A673 (cell line): ENCODE measurements around the gene RELN. TPM values are rescaled to one million over a fixed set of nuclear protein-coding genes. Genes with fewer than 3 reads are reported as not detected.

Experiments used
- BruUV-seq: library from RNA; stranded (reverse); fragments of 400-500 nt; replicated peaks from 2 replicates; lab custom pipeline; 2021; lab: Mats Ljungman, UMichigan
- CTCF ChIA-PET: fragments of 300-600 bp; sonication (Branson Sonifier 250); formaldehyde crosslinking; loops from one replicate; lab custom pipeline; 2022; ENCODE audit warnings: antibody characterized with exemption; lab: Charles Lee
- POLR2A ChIA-PET: fragments of 300-600 bp; sonication (Branson Sonifier 250); formaldehyde crosslinking; loops from one replicate; lab custom pipeline; 2022; ENCODE audit warnings: antibody characterized with exemption; ENCODE audit not compliant: low non-redundant PET; lab: Charles Lee
- DNase-seq: peaks from one replicate; pipeline ENCODE4 v3.0.0-alpha.2; 2015; ENCODE audit warnings: low spot score
- H3K27ac ChIP-seq: fragments of 200-600 bp; sonication (generic); 2 replicates; pipeline ENCODE4 v1.5.1; 2016; ENCODE audit warnings: mixed run types, low read depth, mild to moderate bottlenecking, mixed read lengths, antibody characterized with exemption, low read length; ENCODE audit not compliant: poor library complexity, severe bottlenecking
- H3K27me3 ChIP-seq: fragments of 200-600 bp; sonication (generic); replicated peaks from 2 replicates; pipeline ENCODE4 v1.6.1; 2017; ENCODE audit warnings: mixed run types, low read depth, mild to moderate bottlenecking, mixed read lengths, antibody characterized with exemption, low read length; ENCODE audit not compliant: insufficient read depth, poor library complexity
- H3K36me3 ChIP-seq: fragments of 200-600 bp; sonication (generic); 2 replicates; pipeline ENCODE4 v1.6.1; 2016; ENCODE audit warnings: mixed run types, mild to moderate bottlenecking, mixed read lengths, antibody characterized with exemption, low read length; ENCODE audit not compliant: insufficient read depth, poor library complexity, severe bottlenecking
- H3K4me1 ChIP-seq: fragments of 200-600 bp; sonication (generic); 2 replicates; pipeline ENCODE4 v1.6.1; 2017; ENCODE audit warnings: mixed run types, mild to moderate bottlenecking, mixed read lengths, antibody characterized with exemption, low read length; ENCODE audit not compliant: insufficient read depth, poor library complexity, severe bottlenecking
- H3K4me3 ChIP-seq: fragments of 200-600 bp; sonication (generic); 2 replicates; pipeline ENCODE4 v1.5.1; 2016; ENCODE audit warnings: low read depth, mixed run types, mild to moderate bottlenecking, mixed read lengths, low read length; ENCODE audit not compliant: poor library complexity, severe bottlenecking
- H3K9me3 ChIP-seq: fragments of 200-600 bp; sonication (generic); 2 replicates; pipeline ENCODE4 v1.6.1; 2016; ENCODE audit warnings: mixed run types, low read depth, mild to moderate bottlenecking, mixed read lengths, antibody characterized with exemption, low read length; ENCODE audit not compliant: poor library complexity, severe bottlenecking
- CTCF ChIP-seq: fragments of 300-800, 200-600 bp; sonication (generic); conservative IDR thresholded peaks from 2 replicates; pipeline ENCODE4 v1.5.1; 2017; ENCODE audit warnings: low read depth, mild to moderate bottlenecking, antibody characterized with exemption, low read length, moderate library complexity, mixed read lengths
- EZH2 ChIP-seq: fragments of 200-600 bp; sonication (generic); IDR thresholded peaks from 2 replicates; pipeline ENCODE4 v1.6.1; 2017; ENCODE audit warnings: borderline replicate concordance, low read depth, mild to moderate bottlenecking, mixed read lengths, antibody characterized with exemption, low read length; ENCODE audit not compliant: poor library complexity, severe bottlenecking
- intact Hi-C: fragments of 100-400 bp; cut with micrococcal nuclease; formaldehyde crosslinking; loops from one replicate; pipeline ENCODE4 v1.10.0; 2022; ENCODE audit not compliant: unreplicated experiment
- total RNA-seq: library from RNA; stranded (reverse); gene quantifications from 2 replicates; pipeline ENCODE4 v1.2.3, GENCODE V29; 2021

Gene RELN
- total RNA-seq, 1 experiment from 2014 or later: not detected

GRCh38 chr7:103748680-103749079 is 240.8 kb downstream of the RELN start:
- no peak overlapping the region for H3K4me3 ChIP-seq
- BruUV-seq: no TSS peak
- POLR2A ChIA-PET: no interaction called here
- H3K27ac ChIP-seq: no peak overlapping the region
- no peak for TF ChIP-seq EZH2
- TF ChIP-seq CTCF: no peak
- no peak for DNase-seq
- H3K9me3 ChIP-seq: no peaks in the 10 kb centered on the region
- intact Hi-C loops: no loop called here
- CTCF ChIA-PET: no interaction called here
- H3K27me3 ChIP-seq: no peaks in the 10 kb centered on the region
- H3K4me1 ChIP-seq: no peaks in the 10 kb centered on the region
- H3K36me3 ChIP-seq: no peaks in the 10 kb centered on the region

GRCh38 chr7:103735377-103735776 is 254.1 kb downstream of the RELN start:
- Histone ChIP-seq H3K4me3 (no peak overlapping the region), H3K27me3 (peaks cover 41% of the 10 kb centered on the region), H3K4me1 (no peaks in the 10 kb centered on the region), H3K36me3 (no peaks in the 10 kb centered on the region), H3K27ac (no peak overlapping the region), H3K9me3 (no peaks in the 10 kb centered on the region)
- ChIA-PET POLR2A (no interaction called here), CTCF (interaction anchor here (0.6 kb wide), 1 partner anchor 12 kb away, joined by 3 read pairs; no protein-coding TSS in a partner anchor)
- no peak for DNase-seq
- BruUV-seq: no TSS peak
- TF ChIP-seq CTCF (no peak), EZH2 (no peak)
- intact Hi-C loops: no loop called here

GRCh38 chr7:103731169-103731568 is 258.3 kb downstream of the RELN start:
- H3K27ac ChIP-seq: no peak overlapping the region
- H3K27me3 ChIP-seq: peaks cover 53% of the 10 kb centered on the region
- no TSS peak for BruUV-seq
- intact Hi-C loops: no loop called here
- H3K36me3 ChIP-seq: no peaks in the 10 kb centered on the region
- TF ChIP-seq EZH2 (no peak), CTCF (no peak)
- no peaks in the 10 kb centered on the region for H3K9me3 ChIP-seq
- H3K4me3 ChIP-seq: no peak overlapping the region
- H3K4me1 ChIP-seq: no peaks in the 10 kb centered on the region
- no peak for DNase-seq
- ChIA-PET CTCF (no interaction called here), POLR2A (no interaction called here)
